NCI-H524 treated with DMSO at 0.1 percent for 48 hours (cell line): ENCODE measurements around the gene CLCN7.

Experiments
- DNase-seq: peaks from one replicate; lab custom pipeline; 2025; lab: John Stamatoyannopoulos, UW

CLCN7 gene

GRCh38 chr16:1502092-1503004, 27.5 kb upstream of the CLCN7 start:
- DNase-seq, result no peak

- DNase-seq, result no peak
These were observed 26.8 kb upstream of the CLCN7 start for GRCh38 chr16:1501630-1502029.

- DNase-seq, result no peak
These were observed 25.8 kb upstream of the CLCN7 start for GRCh38 chr16:1500465-1501150.

GRCh38 chr16:1499756-1500464, 25.1 kb upstream of the CLCN7 start:
- no peak for DNase-seq

GRCh38 chr16:1498899-1499676, 24.3 kb upstream of the CLCN7 start:
- no peak for DNase-seq

- DNase-seq, result no peak
These were observed 22.3 kb upstream of the CLCN7 start for GRCh38 chr16:1497014-1497598.

- DNase-seq, result no peak
These were observed 21.6 kb upstream of the CLCN7 start for GRCh38 chr16:1496464-1496863.

GRCh38 chr16:1495889-1496262, 21.0 kb upstream of the CLCN7 start:
- no peak for DNase-seq

GRCh38 chr16:1495211-1495888, 20.5 kb upstream of the CLCN7 start:
- no peak for DNase-seq

GRCh38 chr16:1494711-1495110, 19.9 kb upstream of the CLCN7 start:
- no peak for DNase-seq

GRCh38 chr16:1494129-1494640, 19.4 kb upstream of the CLCN7 start:
- DNase-seq, result no peak

GRCh38 chr16:1493746-1494094, 18.9 kb upstream of the CLCN7 start:
- no peak for DNase-seq

GRCh38 chr16:1492923-1493745, 18.3 kb upstream of the CLCN7 start, which contains the start of gene TELO2:
Gene TELO2, plus strand, starts transcription at chr16:1493360. Its CDS starts 922 bp downstream, at chr16:1494282.
- no peak for DNase-seq

- DNase-seq, result no peak
These were observed 17.5 kb upstream of the CLCN7 start for GRCh38 chr16:1492082-1492922.

GRCh38 chr16:1491327-1491726, 16.5 kb upstream of the CLCN7 start:
- no peak for DNase-seq

- no peak for DNase-seq
These were observed 14.2 kb upstream of the CLCN7 start for GRCh38 chr16:1489077-1489476.

GRCh38 chr16:1488619-1489018, 13.8 kb upstream of the CLCN7 start, which contains the start of gene PTX4:
Gene PTX4, minus strand, starts transcription at chr16:1488944. Its CDS starts 35 bp downstream, at chr16:1488909.
- DNase-seq, result no peak

GRCh38 chr16:1488054-1488601, 13.3 kb upstream of the CLCN7 start:
- DNase-seq, result no peak
